Natural killer cell treated with Interleukin-12 subunit alpha and Interleukin-12 subunit beta and Interleukin-15 and Interleukin-18, amount 100 ng/mL, for 72 hours (primary cell): ENCODE results near the gene CHRNA7. TPM values are rescaled to one million over a fixed set of nuclear protein-coding genes. Genes with fewer than 3 reads are reported as not detected.

Experiments
- ATAC-seq, 2 donors: fragments of 150-1000 bp; cut with Tn5 transposase in 1 of 2; sonication (Bioruptor Pico), chemical (Tn5 transposase) in 1 of 2; 2 replicates each; pipeline ENCODE4 v1.10.0; 2021
- DNase-seq: peaks from one replicate; pipeline ENCODE4 v3.0.0; 2022; ENCODE audit warnings: low spot score
- H3K27ac Mint-ChIP-seq, 2 donors: 1 replicate in 1 of 2; 2 replicates in 1 of 2; pipeline ENCODE4 v1.8.0; 2022; ENCODE audit warnings: mixed read lengths in 2 of 2, mild to moderate bottlenecking in 1 of 2, moderate library complexity in 1 of 2
- H3K27me3 Mint-ChIP-seq, 2 donors: 1 replicate in 1 of 2; 2 replicates in 1 of 2; pipeline ENCODE4 v1.8.0; 2022; ENCODE audit warnings: mixed read lengths in 2 of 2
- H3K36me3 Mint-ChIP-seq: one replicate; pipeline ENCODE4 v1.8.0; 2022; ENCODE audit warnings: mixed read lengths
- H3K4me1 Mint-ChIP-seq, 2 donors: 1 replicate in 1 of 2; 2 replicates in 1 of 2; pipeline ENCODE4 v1.8.0; 2022; ENCODE audit warnings: low read depth in 2 of 2, mixed read lengths in 2 of 2, mild to moderate bottlenecking in 1 of 2
- H3K4me3 Mint-ChIP-seq: one replicate; pipeline ENCODE4 v1.8.0; 2022; ENCODE audit warnings: mixed read lengths
- H3K9me3 Mint-ChIP-seq: 2 replicates; pipeline ENCODE4 v1.8.0; 2022; ENCODE audit warnings: mixed read lengths
- total RNA-seq, 2 donors: library from RNA; stranded (reverse); gene quantifications; one replicate each; pipeline ENCODE4 v1.2.3, GENCODE V29; 2022

Gene CHRNA7
- total RNA-seq, 2 donors from 2014 or later, result 1.2 TPM

GRCh38 chr15:32218666-32219065 is 188.4 kb downstream of the CHRNA7 start:
- Mint-ChIP-seq H3K36me3 (peaks cover 16% of the 10 kb centered on the region), H3K9me3 (peaks cover 11% of the 10 kb centered on the region), H3K4me1 (no peaks in the 10 kb centered on the region), H3K4me3 (no peak overlapping the region), H3K27ac (no peak overlapping the region), H3K27me3 (peaks cover 8 to 39% of the 10 kb centered on the region in 2 donors)
- ATAC-seq (no peak), DNase-seq (no peak)

Other genes starting within 250 kb of the CHRNA7 start
- 1 to 10 TPM; 1.2 to 1.4 TPM for gene OTUD7A, start 159.8 kb upstream of the CHRNA7 start, total RNA-seq